GM19468 (cell line): Measurements from ENCODE around the gene CLASP2.

Experiments used
- ATAC-seq: cut with Tn5 transposase; IDR thresholded peaks from one replicate; pipeline ENCODE4 v1.9.1; 2021; ENCODE audit warnings: mild to moderate bottlenecking, moderate library complexity, moderate number of reproducible peaks; ENCODE audit not compliant: unreplicated experiment; ENCODE audit errors: extremely low read depth

The CLASP2 gene

GRCh38 chr3:33575311-33575710 is 142.7 kb downstream of the CLASP2 start:
- no peak for ATAC-seq

- ATAC-seq = no peak
These were observed 160.2 kb downstream of the CLASP2 start for GRCh38 chr3:33557829-33558228.

GRCh38 chr3:33557279-33557678 is 160.8 kb downstream of the CLASP2 start:
- no peak for ATAC-seq

- ATAC-seq = no peak
These were observed 171.0 kb downstream of the CLASP2 start for GRCh38 chr3:33547101-33547500.

GRCh38 chr3:33544126-33544525 is 173.9 kb downstream of the CLASP2 start:
- no peak for ATAC-seq

- no peak for ATAC-seq
These were observed 174.5 kb downstream of the CLASP2 start for GRCh38 chr3:33543601-33544000.

GRCh38 chr3:33541918-33542317 is 176.1 kb downstream of the CLASP2 start:
- ATAC-seq = no peak

- no peak for ATAC-seq
These were observed 179.2 kb downstream of the CLASP2 start for GRCh38 chr3:33538678-33539339.

GRCh38 chr3:33537133-33537532 is 180.9 kb downstream of the CLASP2 start:
- no peak for ATAC-seq

GRCh38 chr3:33526787-33527186 is 191.3 kb downstream of the CLASP2 start:
- ATAC-seq = no peak

- ATAC-seq = no peak
These were observed 192.8 kb downstream of the CLASP2 start for GRCh38 chr3:33525232-33525631.

- no peak for ATAC-seq
These were observed 194.9 kb downstream of the CLASP2 start for GRCh38 chr3:33523093-33523667.

GRCh38 chr3:33521736-33522135 is 196.3 kb downstream of the CLASP2 start:
- ATAC-seq = no peak

GRCh38 chr3:33513262-33513863 is 204.7 kb downstream of the CLASP2 start:
- ATAC-seq = no peak

GRCh38 chr3:33505027-33505426 is 213.0 kb downstream of the CLASP2 start:
- ATAC-seq = no peak

GRCh38 chr3:33496449-33496848 is 221.6 kb downstream of the CLASP2 start:
- no peak for ATAC-seq

- ATAC-seq = no peak
These were observed 226.3 kb downstream of the CLASP2 start for GRCh38 chr3:33491721-33492120.

- ATAC-seq = no peak
These were observed 227.3 kb downstream of the CLASP2 start for GRCh38 chr3:33490641-33491241.

- ATAC-seq = no peak
These were observed 229.4 kb downstream of the CLASP2 start for GRCh38 chr3:33488683-33489082.

- ATAC-seq = no peak
These were observed 229.8 kb downstream of the CLASP2 start for GRCh38 chr3:33488246-33488645.

- ATAC-seq = no peak
These were observed 235.9 kb downstream of the CLASP2 start for GRCh38 chr3:33482111-33482521.
